Parathyroid adenoma (tissue), 2 donors: ENCODE data around the gene LRP1B.

Experiments used
- H2AFZ ChIP-seq: fragments of 300-600 bp; sonication (generic); one replicate; pipeline ENCODE4 v1.7.0; 2017; ENCODE audit warnings: antibody characterized with exemption, mild to moderate bottlenecking
- H3K27ac ChIP-seq: fragments of 300-600 bp; sonication (generic); one replicate; pipeline ENCODE4 v1.7.0; 2017
- H3K27me3 ChIP-seq: fragments of 300-600 bp; sonication (generic); one replicate; pipeline ENCODE4 v1.7.0; 2017; ENCODE audit warnings: low read length; ENCODE audit not compliant: control insufficient read depth, insufficient read depth
- H3K36me3 ChIP-seq: fragments of 300-600 bp; sonication (generic); one replicate; pipeline ENCODE4 v1.7.0; 2017; ENCODE audit warnings: low read length; ENCODE audit not compliant: control insufficient read depth, insufficient read depth
- H3K4me1 ChIP-seq: fragments of 300-600 bp; sonication (generic); one replicate; pipeline ENCODE4 v1.7.0; 2017; ENCODE audit warnings: control low read depth
- H3K4me2 ChIP-seq: fragments of 300-600 bp; sonication (generic); one replicate; pipeline ENCODE4 v1.7.0; 2017; ENCODE audit warnings: low read length
- H3K4me3 ChIP-seq: fragments of 300-600 bp; sonication (generic); one replicate; pipeline ENCODE4 v1.7.0; 2017; ENCODE audit warnings: low read depth, low read length
- H3K79me2 ChIP-seq: fragments of 300-600 bp; sonication (generic); one replicate; pipeline ENCODE4 v1.7.0; 2017; ENCODE audit warnings: control low read depth
- H3K9ac ChIP-seq: fragments of 300-600 bp; sonication (generic); one replicate; pipeline ENCODE4 v1.7.0; 2017; ENCODE audit warnings: mild to moderate bottlenecking
- H3K9me3 ChIP-seq: fragments of 300-600 bp; sonication (generic); one replicate; pipeline ENCODE4 v1.7.0; 2017; ENCODE audit warnings: low read length; ENCODE audit not compliant: control insufficient read depth
- CTCF ChIP-seq: fragments of 300-600 bp; sonication (generic); IDR thresholded peaks from one replicate; pipeline ENCODE4 v1.7.0; 2017; ENCODE audit warnings: antibody characterized with exemption, mild to moderate bottlenecking
- donor health status: primary hyperparathyroidism.

The LRP1B gene

GRCh38 chr2:141317986-141318385 lies 812.8 kb downstream of the LRP1B start:
- Histone ChIP-seq H3K79me2 (no peaks in the 10 kb centered on the region), H3K27ac (no peak overlapping the region), H3K27me3 (no peaks in the 10 kb centered on the region), H2AFZ (no peak overlapping the region), H3K4me1 (no peaks in the 10 kb centered on the region), H3K9me3 (no peaks in the 10 kb centered on the region), H3K9ac (no peak overlapping the region), H3K4me2 (no peak overlapping the region), H3K36me3 (no peaks in the 10 kb centered on the region), H3K4me3 (no peak overlapping the region)
- no peak for TF ChIP-seq CTCF

GRCh38 chr2:141316606-141317005 lies 814.2 kb downstream of the LRP1B start:
- Histone ChIP-seq H3K4me1 (no peaks in the 10 kb centered on the region), H3K27ac (no peak overlapping the region), H2AFZ (no peak overlapping the region), H3K4me2 (no peak overlapping the region), H3K36me3 (no peaks in the 10 kb centered on the region), H3K9me3 (no peaks in the 10 kb centered on the region), H3K9ac (no peak overlapping the region), H3K4me3 (no peak overlapping the region), H3K79me2 (no peaks in the 10 kb centered on the region), H3K27me3 (no peaks in the 10 kb centered on the region)
- TF ChIP-seq CTCF = no peak

- no peak overlapping the region for H3K27ac ChIP-seq
- no peaks in the 10 kb centered on the region for H3K4me1 ChIP-seq
- no peaks in the 10 kb centered on the region for H3K36me3 ChIP-seq
- TF ChIP-seq CTCF = no peak
- H3K4me2 ChIP-seq = no peak overlapping the region
- no peak overlapping the region for H3K9ac ChIP-seq
- no peak overlapping the region for H2AFZ ChIP-seq
- H3K79me2 ChIP-seq = no peaks in the 10 kb centered on the region
- no peaks in the 10 kb centered on the region for H3K27me3 ChIP-seq
- H3K9me3 ChIP-seq = no peaks in the 10 kb centered on the region
- no peak overlapping the region for H3K4me3 ChIP-seq
These were observed 814.7 kb downstream of the LRP1B start for GRCh38 chr2:141316103-141316502.

GRCh38 chr2:141313972-141314371 lies 816.8 kb downstream of the LRP1B start:
- Histone ChIP-seq H3K4me3 (no peak overlapping the region), H3K79me2 (no peaks in the 10 kb centered on the region), H3K4me1 (no peaks in the 10 kb centered on the region), H3K27me3 (no peaks in the 10 kb centered on the region), H3K9me3 (no peaks in the 10 kb centered on the region), H2AFZ (no peak overlapping the region), H3K9ac (no peak overlapping the region), H3K4me2 (no peak overlapping the region), H3K36me3 (no peaks in the 10 kb centered on the region), H3K27ac (no peak overlapping the region)
- no peak for TF ChIP-seq CTCF

GRCh38 chr2:141311430-141311829 lies 819.4 kb downstream of the LRP1B start:
- Histone ChIP-seq H3K9ac (no peak overlapping the region), H3K9me3 (no peaks in the 10 kb centered on the region), H3K4me2 (no peak overlapping the region), H3K27me3 (no peaks in the 10 kb centered on the region), H3K27ac (no peak overlapping the region), H2AFZ (no peak overlapping the region), H3K79me2 (no peaks in the 10 kb centered on the region), H3K4me1 (no peaks in the 10 kb centered on the region), H3K4me3 (no peak overlapping the region), H3K36me3 (no peaks in the 10 kb centered on the region)
- no peak for TF ChIP-seq CTCF
